ENCODE measurements around the gene SMOC2.
"Not testable (repeated sequence)": the region's sequence is repeated elsewhere in the genome, so short reads cannot be mapped to it uniquely, and the experiment has no call there.

Gene SMOC2

DNA sequence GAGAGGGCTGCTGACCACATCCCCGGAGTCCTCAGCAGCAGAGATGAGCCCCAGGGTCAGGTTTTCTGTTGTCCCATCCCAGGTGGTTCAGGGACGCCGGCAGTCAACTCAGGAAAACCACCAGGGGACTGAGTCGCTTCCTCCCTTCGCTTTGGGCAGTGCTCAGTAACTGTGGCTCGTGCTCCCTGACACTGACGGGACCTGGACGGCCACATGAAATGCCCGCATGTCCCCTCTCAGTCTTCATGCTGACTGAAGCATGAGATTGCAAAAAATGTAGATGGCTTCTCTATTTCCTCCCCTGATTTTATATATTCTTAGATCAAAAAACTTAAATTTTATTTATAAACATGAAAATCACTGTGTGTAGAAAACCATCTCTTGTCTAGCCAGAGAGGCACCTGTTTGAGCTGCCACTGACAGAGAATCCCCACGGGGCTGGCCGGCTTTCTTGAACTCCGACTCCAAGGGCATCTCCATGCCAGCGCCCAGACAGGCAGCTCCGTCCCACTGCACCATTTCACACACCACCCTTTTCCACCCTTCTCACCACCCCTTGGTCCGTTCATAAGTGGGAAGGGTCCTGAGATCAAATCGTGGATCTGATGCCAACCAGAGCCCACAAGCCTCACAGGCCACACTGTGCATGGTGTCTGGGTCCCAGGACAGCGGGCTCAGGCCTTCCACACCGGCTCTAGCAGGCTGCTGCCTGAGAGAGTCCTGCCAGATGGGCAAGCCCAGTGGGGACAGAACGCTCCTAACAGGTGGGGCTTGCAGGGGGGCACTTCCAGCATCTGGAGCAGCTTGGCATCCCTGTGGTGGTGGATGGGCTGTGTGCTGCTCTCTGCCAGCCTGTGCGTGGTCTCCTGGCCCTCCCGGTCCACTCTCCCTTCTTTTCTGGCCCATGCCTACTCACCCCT lies 98.2 kb downstream of the SMOC2 start:
- no peak for DNase-seq (ENCODE audit: low read depth in 3 of 3)

DNA sequence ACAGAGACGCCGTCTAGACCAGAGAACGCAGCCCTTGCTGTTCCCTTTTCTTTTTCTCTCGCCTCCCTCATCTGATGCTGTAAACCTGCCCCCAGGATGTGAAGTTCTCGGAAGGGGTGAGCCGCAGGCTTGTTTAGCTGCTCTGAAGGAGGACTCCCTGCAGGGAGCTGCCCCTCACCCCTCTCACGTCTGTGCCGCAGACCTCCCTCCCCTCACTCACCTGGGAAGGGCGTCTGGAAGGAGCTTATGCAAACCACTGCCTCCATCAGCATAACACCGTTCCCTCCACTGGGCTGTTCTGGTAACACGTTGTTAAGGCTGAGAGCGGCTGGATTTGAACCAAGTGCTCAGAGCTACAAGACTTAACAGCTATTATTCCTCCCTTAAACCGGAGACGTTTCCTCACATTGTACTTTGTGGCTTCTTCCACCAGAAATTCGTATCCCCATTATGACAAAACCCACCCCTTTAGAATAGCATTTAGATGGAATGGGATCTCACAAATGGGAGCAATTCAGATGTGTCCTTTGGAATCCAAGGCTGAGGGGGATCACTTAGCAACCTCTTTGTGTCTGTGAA lies 99.8 kb downstream of the SMOC2 start:
- DNase-seq (ENCODE audit: low read depth in 3 of 3) = no peak

DNA sequence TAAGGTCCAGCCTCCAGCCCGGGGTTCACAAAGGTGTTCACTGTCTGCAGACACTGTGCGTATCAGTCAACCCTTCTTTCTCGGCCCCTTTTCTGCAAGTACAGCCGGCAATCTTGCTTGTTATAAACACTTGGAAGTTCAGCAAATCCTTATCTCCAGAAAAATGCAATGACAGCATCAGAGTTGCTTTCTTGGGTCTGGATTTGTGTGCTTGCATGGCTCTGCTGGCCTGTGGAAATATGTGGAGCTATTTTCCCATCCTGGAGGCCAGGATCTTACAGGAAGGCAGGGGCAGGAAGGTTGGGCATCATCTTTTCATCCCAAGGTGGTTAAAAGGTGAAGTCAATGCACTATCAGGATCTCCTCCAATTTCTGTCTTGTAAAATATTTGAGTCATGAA lies 100.3 kb downstream of the SMOC2 start:
- no peak for DNase-seq (ENCODE audit: low read depth in 3 of 3)

DNA sequence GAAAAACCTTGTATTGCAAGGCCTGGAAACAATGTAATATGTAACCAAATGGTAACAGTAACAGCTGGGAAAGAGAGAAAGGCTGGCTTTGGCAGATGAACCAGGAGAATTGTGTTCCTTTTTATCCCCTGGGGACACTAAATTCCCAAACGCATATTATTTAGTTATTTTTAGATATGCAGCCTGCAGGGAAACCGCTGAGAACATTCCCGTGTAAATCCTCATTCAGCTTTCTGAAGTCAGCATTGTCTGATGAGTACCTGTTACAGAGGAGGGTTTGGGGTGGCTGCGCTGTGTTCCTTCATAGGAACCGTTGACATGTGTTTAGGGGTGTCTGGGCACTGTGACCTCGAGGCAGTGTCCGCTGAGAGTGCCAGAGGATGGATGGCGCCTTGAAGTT lies 101.3 kb downstream of the SMOC2 start:
- DNase-seq (ENCODE audit: low read depth in 3 of 3) = no peak

GRCh38 chr6:168545428-168545827 lies 104.4 kb downstream of the SMOC2 start:
- DNase-seq (ENCODE audit: low read depth in 3 of 3) = no peak

DNA sequence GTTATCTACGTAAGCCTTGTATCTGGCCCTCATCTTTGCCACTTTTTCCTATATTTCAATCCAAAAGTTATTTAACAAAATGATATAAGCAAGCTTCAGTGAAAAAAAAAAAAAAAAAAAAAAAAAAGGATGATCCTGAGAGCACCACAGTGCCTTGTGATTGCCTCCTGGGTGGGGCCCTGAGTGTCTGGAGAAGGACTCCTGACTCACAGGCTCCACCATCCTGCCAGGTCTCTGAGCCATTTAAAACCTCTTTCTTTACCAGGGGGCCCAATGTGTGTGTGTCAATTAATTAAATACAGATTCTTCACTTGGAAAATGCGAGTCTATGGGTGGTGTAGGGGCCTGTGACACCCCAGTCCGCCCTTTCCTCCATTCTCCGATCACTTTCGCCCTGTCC lies 105.2 kb downstream of the SMOC2 start:
- no peak for DNase-seq (ENCODE audit: low read depth in 3 of 3)

DNA sequence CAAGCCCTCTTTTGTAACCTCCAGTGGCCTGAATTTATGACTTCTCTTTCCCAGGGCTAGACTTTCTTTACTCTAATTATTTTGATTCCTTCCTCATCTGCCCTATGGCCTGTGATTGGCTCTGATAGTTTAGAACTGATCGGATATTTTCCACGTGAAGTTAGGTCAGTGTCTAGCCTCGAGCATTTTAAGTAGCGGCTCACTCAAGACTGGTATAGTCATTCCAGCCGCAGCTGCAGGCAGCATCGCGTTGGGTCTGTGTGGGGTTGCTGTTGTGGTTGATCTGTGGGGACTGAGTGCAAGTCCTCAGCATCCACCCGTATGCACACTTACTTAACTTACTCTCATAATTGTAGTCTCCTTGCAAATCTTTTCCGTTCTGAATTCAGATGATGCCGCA lies 105.7 kb downstream of the SMOC2 start:
- DNase-seq (ENCODE audit: low read depth in 3 of 3) = no peak

DNA sequence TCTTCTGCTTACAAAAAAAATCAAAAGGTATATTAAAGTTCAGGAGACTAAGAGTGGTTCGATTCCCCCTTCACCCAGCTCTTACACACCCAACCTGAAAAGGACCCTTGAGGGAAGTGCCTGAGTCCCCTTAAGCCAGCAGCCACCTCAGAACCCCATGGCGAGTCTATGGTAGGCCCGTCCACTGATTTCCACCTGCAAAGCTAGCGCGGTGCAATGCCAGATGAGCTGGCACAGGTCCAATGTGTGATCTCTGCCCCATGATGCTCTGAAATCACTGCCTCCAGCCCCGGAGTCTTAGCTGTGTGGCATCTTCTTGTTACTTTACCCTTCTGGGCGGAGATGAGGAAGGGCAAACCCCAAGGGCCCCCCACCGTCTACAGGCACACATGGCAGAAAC lies 109.3 kb downstream of the SMOC2 start:
- DNase-seq (ENCODE audit: low read depth in 3 of 3) = no peak

DNA sequence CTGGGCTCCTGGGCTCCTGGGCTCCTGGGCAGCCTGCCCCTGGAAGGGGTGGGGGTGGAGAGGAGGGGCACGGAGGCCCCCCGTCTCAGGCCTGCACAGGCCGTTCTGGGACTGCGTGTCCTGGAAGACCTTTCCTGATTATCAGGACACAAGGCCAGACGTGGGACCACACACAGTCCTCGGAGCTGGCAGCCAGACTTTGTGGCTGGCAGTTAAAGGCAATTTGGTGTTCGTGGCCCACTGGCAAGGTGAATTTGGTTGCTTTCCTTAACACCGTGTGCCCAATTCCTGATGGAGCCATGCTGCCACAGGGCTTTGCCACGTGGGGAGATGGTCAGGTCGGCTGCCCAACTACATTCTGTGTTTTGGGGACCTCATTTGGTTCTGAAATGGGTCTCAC lies 113.5 kb downstream of the SMOC2 start:
- DNase-seq (ENCODE audit: low read depth in 3 of 3) = no peak

DNA sequence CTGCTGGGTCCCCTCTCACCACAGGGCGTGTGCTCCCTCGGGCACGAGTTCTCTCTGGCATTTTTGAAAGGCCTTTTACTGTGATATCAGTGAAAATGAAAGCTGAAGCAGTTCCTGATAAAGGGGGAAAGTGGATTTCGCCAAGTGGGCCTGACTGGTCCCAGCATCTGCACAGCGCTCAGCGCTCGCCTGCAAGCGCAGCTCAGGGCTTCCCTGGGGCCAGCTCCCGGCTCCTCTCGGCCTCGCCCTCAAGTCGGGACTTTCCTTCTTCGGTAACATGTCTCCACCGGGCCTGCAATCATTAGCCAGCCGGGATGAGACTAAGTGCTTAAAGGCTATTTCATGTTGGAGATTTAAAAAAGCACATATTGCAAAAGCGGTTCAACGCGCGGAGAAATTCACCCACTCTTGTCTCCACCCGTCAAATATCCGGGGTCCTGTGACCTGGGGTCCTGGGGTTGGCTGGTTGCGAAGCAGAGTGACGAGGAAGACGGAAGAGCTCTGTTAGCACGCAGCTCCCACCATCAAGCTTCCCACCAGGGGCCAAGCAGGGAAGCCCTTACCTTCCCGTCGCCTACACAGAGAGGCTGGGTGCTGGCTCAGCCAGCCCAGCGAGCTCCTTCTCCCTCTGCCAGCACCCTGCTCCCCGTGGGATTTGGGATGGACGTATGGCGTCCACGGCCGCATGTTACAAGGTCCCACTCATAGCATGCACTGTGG lies 114.1 kb downstream of the SMOC2 start:
- no peak for DNase-seq (ENCODE audit: low read depth in 3 of 3)

GRCh38 chr6:168555618-168556273 lies 114.8 kb downstream of the SMOC2 start:
- DNase-seq (ENCODE audit: low read depth in 3 of 3) = no peak

DNA sequence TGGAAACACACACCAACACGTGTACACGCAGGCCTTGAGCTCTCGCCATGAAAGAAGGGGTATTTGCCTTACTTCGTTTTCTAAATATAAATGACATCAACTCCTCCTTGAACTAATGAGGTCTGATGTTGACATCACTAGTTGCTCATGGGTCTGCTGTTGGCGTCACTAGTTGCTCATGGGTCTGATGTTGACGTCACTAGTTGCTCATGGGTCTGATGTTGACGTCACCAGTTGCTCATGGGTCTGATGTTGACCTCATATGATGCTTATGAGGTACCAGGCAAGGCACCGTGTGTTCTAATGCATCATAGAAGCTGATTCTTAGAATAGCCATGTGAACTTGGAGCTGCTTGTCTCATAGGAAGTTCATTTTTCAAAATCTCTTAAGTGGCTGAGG lies 116.5 kb downstream of the SMOC2 start:
- DNase-seq (ENCODE audit: low read depth in 3 of 3) = no peak

DNA sequence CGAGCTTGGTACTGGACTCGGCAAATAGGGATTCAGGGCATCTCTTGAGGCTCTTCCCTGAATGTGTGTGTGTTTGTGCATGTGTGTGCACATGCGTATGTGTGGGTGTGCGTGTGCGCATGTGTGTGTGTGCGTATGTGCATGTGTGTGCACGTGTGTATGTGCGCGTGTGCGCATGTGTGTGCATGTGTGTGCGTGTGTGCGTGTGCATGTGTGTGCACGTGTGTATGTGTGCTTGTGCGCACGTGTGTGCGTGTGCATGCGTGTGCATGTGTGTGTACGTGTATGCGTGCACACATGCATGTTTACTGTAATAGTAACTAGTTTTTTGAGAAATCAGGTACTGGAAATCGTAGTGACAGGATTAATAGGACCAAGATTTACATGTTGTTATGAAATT lies 117.7 kb downstream of the SMOC2 start:
- no peak for DNase-seq (ENCODE audit: low read depth in 3 of 3)

DNA sequence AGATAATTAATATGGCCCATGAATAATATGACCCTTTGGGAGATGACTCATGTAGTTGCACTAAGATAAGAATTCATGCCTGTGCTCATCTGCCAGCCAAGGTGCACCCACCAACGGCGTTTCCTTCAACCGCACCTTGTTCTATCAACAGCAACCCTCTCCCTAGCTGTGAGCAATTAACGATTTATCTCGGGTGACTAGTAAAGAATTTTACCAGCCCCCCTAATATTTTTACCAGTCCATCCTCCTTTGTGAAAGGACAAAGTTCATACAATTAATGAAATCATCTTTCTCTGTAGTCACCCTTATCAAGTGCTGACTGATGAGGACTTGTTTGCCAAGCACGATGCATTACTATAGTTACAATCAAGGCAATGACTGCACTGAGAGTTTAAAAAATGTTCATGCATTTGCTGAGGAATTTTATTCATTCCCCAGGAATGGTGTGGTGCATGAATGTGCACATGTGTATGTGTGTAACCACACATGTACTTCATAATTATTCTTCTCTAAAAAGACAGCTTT lies 118.7 kb downstream of the SMOC2 start:
- DNase-seq (ENCODE audit: low read depth in 3 of 3) = no peak

DNA sequence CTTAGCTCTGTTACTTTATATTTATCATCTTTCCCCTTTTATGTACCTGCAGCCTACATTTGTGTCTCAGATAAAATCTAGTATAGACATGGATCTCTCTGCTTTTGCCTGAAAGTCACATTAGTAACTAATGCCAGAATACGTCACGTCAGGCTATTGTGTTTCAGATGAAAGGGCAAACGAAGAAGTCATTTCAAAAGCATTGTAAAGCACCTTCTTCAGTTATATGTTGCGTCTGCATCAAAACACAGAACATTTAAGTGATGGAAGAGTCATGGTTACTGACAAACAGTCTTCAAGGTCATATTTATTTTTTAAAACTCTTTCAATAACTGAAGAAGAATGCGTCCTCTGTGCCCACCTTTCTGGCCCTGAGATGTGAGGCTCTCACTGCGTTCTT lies 119.1 kb downstream of the SMOC2 start:
- no peak for DNase-seq (ENCODE audit: low read depth in 3 of 3)

- DNase-seq (ENCODE audit: low read depth in 3 of 3) = no peak
Measured at GRCh38 chr6:168562576-168563151, 121.7 kb downstream of the SMOC2 start.

DNA sequence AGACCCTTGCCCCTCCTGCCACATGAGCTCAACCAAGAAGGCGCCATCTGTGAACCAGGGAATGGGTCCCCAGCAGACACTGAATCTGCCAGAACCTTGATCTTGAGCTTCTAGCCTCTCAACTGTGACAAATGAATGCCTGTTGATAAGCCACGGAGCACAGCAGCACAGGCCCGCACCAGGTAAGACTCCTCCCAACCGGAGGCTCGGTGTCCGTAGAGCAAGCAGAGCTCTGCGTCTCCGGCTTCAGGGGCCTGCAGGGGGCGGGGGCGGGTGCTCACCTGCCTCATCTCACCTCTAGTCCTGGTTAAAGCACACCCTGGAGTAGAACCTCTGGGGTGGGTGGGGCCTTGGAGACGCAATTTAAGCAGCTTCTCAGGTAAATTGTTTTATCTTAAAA lies 122.7 kb downstream of the SMOC2 start:
- no peak for DNase-seq (ENCODE audit: low read depth in 3 of 3)

- no peak for DNase-seq (ENCODE audit: low read depth in 3 of 3)
Measured at GRCh38 chr6:168565112-168565511, 124.1 kb downstream of the SMOC2 start.

DNA sequence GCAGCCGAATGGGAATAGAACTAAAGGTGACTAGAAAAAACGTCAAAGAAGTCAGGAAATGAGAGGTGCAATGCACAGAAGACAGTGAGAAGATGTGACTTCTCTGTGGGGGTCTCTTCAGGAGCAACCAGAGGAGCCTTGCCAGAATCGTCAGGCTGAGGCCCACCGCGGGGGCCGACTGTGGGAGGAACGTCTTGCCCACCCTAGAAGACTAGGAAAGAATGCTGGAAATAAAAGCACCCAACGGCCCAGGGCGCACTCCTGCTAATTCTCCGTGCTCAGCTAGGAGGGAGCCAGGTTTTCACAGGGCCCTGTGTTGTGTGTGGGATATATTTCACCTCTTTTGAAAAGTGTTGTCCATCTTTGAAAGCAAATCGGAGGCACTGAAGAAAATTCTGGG lies 129.2 kb downstream of the SMOC2 start:
- DNase-seq (ENCODE audit: low read depth in 3 of 3) = no peak

- DNase-seq (ENCODE audit: low read depth in 3 of 3) = no peak
Measured at GRCh38 chr6:168571268-168571667, 130.3 kb downstream of the SMOC2 start.

DNA sequence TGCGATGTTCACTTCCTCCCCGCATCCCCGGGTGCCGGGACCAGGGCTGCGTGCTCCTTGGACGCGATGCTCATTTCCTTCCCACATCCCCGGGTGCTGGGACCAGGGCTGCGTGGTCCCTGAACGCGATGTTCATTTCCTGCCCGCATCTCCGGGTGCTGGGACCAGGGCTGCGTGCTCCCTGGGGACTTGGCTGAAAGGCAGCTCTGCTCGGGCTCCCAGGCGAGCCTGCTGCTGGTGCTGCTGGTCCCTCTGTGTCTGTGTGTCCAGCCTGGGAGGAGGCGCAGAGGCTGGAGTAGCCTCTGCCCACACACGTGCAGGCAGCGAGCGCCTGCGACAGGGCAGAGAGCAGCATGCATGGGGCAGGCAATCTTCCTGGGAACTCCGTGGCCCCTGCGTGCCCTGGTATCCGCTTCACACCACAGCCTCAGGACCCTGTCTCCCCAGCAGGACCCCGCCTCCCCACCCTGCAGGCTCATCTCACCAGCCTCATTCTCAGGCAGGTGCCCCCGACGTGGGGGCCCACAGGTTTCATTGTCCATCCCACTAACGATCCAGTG lies 132.4 kb downstream of the SMOC2 start:
- DNase-seq (ENCODE audit: low read depth in 3 of 3) = not testable (repeated sequence)
